ENCODE results near the gene RILP.

GRCh38 chr17:1634841-1635650 is 14.6 kb downstream of the RILP start:
- TF ChIP-seq, protein P1, sequence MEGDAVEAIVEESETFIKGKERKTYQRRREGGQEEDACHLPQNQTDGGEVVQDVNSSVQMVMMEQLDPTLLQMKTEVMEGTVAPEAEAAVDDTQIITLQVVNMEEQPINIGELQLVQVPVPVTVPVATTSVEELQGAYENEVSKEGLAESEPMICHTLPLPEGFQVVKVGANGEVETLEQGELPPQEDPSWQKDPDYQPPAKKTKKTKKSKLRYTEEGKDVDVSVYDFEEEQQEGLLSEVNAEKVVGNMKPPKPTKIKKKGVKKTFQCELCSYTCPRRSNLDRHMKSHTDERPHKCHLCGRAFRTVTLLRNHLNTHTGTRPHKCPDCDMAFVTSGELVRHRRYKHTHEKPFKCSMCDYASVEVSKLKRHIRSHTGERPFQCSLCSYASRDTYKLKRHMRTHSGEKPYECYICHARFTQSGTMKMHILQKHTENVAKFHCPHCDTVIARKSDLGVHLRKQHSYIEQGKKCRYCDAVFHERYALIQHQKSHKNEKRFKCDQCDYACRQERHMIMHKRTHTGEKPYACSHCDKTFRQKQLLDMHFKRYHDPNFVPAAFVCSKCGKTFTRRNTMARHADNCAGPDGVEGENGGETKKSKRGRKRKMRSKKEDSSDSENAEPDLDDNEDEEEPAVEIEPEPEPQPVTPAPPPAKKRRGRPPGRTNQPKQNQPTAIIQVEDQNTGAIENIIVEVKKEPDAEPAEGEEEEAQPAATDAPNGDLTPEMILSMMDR (IDR thresholded peaks at IDR 0.05): no peak
- TF ChIP-seq EZH2 (IDR thresholded peaks at IDR 0.05): no peak
- no peak for TF ChIP-seq EZH2phosphoT487 (IDR thresholded peaks at IDR 0.05)

All from neural progenitor cell (in vitro differentiated cells).